Uterus (tissue), 2 donors: Measurements from ENCODE around the gene GPR151.

Experiments
- POLR2A ChIP-seq, 2 donors: fragments of 450-650 bp; IDR thresholded peaks; one replicate each; pipeline ENCODE4 v1.6.1; 2016; ENCODE audit warnings: antibody characterized with exemption in 2 of 2, mild to moderate bottlenecking in 1 of 2, moderate library complexity in 1 of 2
- TF ChIP-seq, protein P1 (sequence below), 4 experiments: fragments of 200-600 bp in 2 of 4; fragments of 450-650 bp in 2 of 4; sonication (generic) in 2 of 4; IDR thresholded peaks; one replicate each; pipeline ENCODE4 v1.5.1; 2016 to 2019; ENCODE audit warnings: antibody characterized with exemption in 4 of 4, mild to moderate bottlenecking in 2 of 4, moderate library complexity in 1 of 4

DNA sequence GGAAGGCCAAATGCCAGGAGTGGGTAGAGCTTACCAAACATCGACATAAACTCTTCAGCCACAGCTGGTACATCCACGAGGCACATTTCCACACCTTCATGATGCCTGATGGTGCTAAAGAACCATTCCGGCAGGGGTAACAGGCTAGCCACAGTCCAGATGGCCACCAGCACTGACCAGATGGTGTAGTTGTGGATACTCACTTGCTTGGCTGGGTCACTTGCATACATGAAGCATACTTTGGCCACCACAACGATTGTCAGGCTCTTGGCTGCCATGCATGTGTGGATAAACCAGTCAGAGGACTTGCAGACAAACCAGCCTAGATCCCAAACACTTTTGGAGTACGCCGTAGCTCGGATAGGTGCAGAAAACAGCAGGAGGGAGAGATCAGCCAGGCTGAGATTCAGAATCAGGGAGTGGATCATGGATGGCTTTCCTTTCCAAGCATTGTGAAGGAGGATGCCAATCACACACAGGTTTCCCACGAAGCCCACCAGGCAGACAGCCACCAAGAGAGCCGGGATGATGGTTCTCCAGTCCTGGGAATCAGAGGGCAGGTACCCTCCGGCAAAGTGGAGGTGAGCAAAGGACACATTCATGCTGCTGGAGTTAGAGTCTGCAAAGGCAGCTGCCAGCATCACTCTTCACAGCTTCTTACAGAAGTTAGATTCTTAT is 378 bp downstream of the GPR151 start:
- TF ChIP-seq, protein P1, sequence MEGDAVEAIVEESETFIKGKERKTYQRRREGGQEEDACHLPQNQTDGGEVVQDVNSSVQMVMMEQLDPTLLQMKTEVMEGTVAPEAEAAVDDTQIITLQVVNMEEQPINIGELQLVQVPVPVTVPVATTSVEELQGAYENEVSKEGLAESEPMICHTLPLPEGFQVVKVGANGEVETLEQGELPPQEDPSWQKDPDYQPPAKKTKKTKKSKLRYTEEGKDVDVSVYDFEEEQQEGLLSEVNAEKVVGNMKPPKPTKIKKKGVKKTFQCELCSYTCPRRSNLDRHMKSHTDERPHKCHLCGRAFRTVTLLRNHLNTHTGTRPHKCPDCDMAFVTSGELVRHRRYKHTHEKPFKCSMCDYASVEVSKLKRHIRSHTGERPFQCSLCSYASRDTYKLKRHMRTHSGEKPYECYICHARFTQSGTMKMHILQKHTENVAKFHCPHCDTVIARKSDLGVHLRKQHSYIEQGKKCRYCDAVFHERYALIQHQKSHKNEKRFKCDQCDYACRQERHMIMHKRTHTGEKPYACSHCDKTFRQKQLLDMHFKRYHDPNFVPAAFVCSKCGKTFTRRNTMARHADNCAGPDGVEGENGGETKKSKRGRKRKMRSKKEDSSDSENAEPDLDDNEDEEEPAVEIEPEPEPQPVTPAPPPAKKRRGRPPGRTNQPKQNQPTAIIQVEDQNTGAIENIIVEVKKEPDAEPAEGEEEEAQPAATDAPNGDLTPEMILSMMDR (IDR thresholded peaks at IDR 0.05): no peak
- TF ChIP-seq POLR2A (IDR thresholded peaks at IDR 0.05): no peak
